NCI-H748 (cell line): ENCODE results near the gene ARHGAP10.

Experiments
- DNase-seq: peaks from one replicate; lab custom pipeline; 2025; ENCODE audit not compliant: unreplicated experiment; lab: John Stamatoyannopoulos, UW

Gene ARHGAP10

DNA sequence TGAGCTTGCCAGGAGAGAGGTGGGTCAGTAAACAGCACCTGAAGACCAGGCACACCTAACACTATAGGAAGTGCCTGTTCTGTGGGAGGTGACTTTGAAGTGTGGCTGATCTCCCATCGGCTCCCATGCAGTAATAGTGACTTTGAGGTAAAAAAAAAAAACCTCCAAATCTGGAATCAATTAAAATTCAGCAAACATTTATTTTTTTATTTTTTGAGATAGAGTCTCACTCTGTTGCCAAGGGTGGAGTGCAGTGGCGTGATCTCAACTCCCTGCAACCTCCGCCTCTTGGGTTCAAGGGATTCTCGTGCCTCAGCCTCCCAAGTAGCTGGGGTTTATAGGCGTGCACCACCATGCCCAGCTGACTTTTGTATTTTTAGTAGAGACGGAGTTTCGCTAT lies 32.4 kb downstream of the ARHGAP10 start:
- no peak for DNase-seq

DNA sequence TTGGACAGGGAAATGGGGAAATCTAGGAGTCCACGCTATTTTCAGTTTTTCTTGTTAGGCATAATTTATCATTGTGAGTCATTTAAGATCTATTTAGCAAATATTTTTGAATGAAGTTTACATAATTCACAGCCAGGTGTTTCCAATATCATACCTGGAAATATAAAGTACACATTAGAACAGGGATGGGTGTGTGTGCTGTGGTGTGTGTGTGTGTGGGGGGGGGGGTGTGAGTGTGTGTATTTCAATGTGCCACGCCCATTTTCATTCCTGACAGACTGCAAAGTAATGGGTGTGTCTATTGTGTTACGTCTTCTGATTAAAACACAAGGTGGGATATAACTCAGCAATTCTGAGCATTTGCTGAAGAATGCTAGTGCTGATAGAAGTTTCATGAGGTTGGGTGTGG lies 33.2 kb downstream of the ARHGAP10 start:
- no peak for DNase-seq

GRCh38 chr4:147768113-147768512 lies 36.2 kb downstream of the ARHGAP10 start:
- no peak for DNase-seq

GRCh38 chr4:147769386-147769785 lies 37.5 kb downstream of the ARHGAP10 start:
- no peak for DNase-seq

DNA sequence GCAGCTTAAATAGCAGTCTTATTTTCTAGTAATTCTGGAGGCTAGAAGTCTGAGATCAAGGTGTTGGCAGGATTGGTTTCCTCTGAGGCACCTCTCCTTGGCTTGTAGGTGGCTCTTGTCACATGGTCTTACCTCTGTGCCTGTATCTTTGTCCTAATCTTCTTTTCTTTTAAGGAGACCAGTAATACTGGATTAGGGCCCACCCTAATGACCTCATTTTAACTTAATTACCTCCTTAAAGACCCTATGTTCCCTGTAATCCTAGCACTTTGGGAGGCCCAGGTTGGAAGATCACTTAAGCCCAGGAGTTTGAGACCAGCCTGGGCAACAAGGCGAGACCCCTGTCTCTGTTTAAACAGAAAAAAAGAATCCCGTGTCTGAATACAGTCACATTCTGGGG lies 38.9 kb downstream of the ARHGAP10 start:
- no peak for DNase-seq

DNA sequence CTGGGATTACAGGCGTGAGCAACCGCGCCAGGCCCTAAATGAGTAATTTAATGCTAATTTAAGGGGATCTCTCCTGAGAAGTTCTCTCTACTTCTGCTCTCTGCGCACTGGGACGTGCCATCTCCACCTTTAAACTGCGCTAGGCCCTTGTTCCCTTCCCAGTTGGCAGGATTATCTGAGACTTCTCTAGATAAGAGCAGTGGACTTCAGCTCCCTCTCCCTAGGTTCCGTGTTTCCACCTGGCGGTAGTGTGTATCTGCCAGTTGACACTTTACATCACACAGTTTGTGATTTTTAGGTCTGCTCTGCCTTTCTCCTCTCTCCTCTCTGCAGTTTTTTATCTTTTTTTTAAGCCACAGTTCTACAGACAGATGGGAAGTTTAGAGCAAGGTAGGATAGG lies 40.2 kb downstream of the ARHGAP10 start:
- no peak for DNase-seq

GRCh38 chr4:147772459-147772969 lies 40.6 kb downstream of the ARHGAP10 start:
- no peak for DNase-seq

GRCh38 chr4:147773261-147774184 lies 41.6 kb downstream of the ARHGAP10 start:
- no peak for DNase-seq

GRCh38 chr4:147776716-147777115 lies 44.8 kb downstream of the ARHGAP10 start:
- peak; percentile 3 for DNase-seq

DNA sequence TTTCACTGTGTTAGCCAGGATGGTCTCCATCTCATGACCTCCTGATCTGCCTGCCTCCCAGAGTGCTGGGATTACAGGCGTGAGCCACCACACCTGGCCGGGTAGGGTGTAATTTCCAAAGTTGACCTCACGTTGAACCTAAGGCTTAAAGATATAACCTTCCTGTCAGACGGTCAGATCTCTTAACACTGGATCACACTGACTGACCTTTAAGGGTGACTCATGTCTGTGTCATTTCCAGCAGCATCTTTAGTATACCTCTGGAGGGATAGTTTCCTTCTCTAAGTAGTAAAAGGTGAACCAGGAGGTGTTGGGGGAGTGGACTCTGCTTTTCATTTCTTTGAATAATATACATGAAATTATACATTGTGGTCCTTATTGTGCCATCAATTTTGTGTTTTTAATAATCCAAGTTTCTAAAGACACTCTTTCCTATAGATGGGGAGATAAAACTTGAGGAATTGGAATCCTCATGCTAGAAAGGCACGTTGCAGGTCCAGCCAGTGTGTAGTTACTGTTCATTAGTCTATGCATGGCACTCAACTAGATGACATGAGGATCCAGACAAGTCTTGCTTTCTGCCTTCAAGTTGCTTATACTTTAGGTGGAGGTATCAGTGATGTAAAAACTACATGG lies 45.7 kb downstream of the ARHGAP10 start:
- DNase-seq: no peak

- no peak for DNase-seq
Observed at GRCh38 chr4:147778942-147779341, 47.1 kb downstream of the ARHGAP10 start.

DNA sequence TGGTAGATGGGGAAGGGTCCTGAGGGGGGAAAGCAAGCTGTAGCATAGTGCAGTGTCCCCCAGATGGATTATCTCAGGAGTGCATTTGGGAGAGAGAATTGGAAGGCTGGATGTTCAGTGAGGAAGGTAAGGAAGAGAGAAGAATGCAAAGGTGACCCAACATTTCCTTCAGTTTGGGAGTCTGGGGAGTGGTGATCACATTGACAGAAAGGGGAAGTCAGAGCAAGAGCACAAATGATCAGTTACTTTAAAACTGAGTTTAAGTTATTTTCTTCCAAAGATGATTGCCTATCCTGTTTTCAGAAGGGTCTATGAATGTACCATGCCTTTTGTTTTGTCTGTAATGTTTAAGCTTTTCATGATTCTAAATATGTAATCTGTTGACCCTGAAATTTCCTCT lies 47.6 kb downstream of the ARHGAP10 start:
- DNase-seq: no peak

GRCh38 chr4:147780137-147780777 lies 48.4 kb downstream of the ARHGAP10 start:
- no peak for DNase-seq

DNA sequence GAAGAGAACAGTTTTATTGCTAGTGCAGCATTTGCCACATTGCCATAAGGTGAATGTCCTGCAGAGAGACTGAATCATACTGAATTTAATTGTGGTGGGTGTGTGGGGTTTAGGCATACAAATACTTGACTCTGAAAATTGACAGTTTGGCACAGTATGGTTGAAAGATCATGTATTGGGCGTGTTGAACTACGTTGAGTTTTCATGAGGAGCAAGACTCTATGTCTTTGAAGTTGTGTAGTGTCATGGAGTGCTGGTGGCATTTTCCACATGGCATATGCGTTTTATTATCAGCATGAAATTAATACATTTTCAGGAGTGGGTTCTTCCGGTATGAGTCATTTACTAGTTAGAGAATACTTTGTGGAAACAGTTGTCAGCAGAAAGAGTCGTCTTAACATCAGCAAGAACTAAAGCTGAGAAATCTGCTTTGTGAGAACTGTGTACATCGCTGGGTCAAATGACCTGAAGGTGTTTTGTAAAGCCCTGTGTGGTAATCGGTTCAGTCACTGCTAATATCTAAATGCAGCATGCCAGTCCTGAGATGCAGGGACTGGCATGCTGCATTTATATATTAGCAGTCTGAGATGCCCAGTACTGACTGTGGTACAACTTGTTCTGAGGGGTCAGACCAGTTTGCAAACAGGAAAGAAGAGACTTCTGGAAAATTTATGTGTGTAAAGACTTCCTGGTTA lies 50.3 kb downstream of the ARHGAP10 start:
- DNase-seq: no peak

GRCh38 chr4:147785129-147785528 lies 53.2 kb downstream of the ARHGAP10 start:
- DNase-seq: no peak

DNA sequence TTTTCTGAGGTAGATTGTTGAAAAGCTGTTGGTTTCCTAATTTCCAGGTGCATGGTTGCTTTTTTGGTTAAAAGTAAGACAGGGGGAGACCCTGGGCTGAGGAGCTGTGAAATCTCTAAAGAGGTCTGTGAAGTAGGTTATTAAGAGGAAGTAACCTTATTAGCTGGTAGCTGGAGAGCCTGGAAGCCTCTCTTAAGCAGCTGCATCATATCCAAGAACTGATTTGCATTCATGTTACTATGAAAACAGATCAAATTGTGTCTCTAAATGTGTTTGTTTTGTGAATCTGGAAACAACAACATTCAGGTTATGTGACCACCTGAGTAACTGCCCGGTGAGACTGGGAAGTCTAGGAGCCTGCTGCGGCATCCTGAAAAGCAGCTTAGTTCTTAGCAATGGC lies 54.1 kb downstream of the ARHGAP10 start:
- DNase-seq: no peak

DNA sequence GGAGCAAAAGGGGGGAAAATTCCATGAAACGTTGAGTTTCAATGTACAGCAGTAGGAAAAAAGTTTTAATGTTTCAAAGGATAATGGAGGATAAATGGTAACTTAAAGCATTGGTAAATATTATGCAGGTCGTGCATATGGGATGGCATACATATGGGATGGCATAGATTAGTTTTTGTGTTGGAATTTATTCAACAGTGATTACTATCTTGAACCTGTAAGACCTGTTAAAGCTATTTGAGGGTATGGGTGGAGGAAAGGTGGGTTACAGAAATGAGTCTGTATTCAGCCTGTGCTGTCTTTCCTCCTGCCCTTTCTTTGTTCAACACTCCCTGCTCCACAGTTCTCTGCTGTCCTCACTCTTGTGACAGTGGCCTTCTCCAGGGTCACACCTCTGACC lies 54.6 kb downstream of the ARHGAP10 start:
- no peak for DNase-seq

- no peak for DNase-seq
Observed at GRCh38 chr4:147787204-147787603, 55.3 kb downstream of the ARHGAP10 start.

DNA sequence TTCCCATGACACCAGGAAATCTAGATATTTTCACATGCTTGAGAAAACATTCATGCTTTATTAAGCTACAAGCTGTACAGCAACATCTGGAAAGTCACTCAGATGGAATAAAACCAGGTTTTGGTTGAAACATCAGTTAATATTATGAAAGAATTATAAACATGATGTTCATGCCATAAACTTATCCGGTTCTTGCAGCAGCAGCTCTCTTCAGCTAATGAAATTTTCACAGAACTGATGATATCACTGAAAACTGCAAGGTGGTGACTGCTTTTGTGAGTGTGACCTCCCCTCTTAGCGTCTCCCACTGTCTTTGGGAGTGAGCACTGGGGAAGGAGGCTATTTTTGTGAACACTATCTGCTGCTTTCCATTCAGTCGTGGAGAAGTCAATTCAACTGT lies 56.9 kb downstream of the ARHGAP10 start:
- no peak for DNase-seq

DNA sequence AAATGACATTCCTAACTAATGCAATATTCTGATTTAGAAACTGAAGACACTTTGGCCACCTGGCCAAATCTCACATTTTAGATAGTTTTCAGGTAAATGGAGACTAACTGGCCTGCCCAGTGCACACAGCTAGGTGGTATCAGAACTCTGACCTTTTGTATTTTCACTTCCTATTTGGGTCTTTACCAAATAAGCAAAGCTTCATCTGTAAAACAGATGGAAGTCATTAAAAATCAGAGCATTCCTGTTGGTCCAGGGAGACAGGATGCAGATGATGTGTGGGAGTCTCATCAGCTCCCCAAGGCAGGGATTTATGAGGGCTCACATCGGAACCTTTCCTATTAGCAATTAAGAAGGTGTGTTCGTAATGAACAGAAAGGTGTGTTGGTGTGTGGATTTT lies 57.7 kb downstream of the ARHGAP10 start:
- no peak for DNase-seq

DNA sequence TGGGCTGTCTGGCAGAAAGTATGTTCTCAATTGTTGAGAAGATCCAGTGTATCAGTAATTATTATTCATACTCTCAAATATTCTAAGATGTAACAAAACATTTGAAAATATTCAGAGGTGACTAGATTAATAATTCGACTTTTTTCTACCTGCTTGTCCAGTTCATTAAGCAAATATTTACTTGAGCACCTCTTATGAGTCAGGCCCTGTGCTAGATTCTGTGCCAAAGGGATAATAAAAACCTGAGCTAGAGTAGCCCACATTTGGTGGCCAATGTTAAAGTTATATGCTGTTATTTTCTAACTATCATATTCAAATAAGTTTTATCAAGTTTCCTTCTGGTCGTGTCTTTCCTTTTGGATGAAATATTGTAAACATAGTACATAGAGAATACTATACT lies 58.5 kb downstream of the ARHGAP10 start:
- DNase-seq: no peak
